ENCODE data around the gene ABCC1.
"Not testable (repeated sequence)": the region's sequence is repeated elsewhere in the genome, so short reads cannot be mapped to it uniquely, and the experiment has no call there.

ABCC1 gene

GRCh38 chr16:15933781-15934180 lies 15.6 kb upstream of the ABCC1 start:
- Histone ChIP-seq H2AK5ac (ENCODE audit: low read length) (no peak overlapping the region), H2AFZ (ENCODE audit: insufficient read depth, low read length, poor library complexity) (no peak overlapping the region), H3K79me2 (ENCODE audit: control insufficient read depth, insufficient read depth, low read length, poor library complexity) (no peaks in the 10 kb centered on the region), H3K36me3 (ENCODE audit: control insufficient read depth in 1 of 2, insufficient read depth in 2 of 2, low read length in 2 of 2) (no peaks in the 10 kb centered on the region), H3K27ac (ENCODE audit: low read depth, low read length) (no peak overlapping the region), H3K14ac (ENCODE audit: low read length) (no peak overlapping the region), H3K18ac (ENCODE audit: low read length) (no peak overlapping the region), H2BK12ac (ENCODE audit: low read length) (no peak overlapping the region), H3K27me3 (ENCODE audit: insufficient read depth, low read length) (no peaks in the 10 kb centered on the region), H3K9me3 (ENCODE audit: insufficient read depth, low read depth, low read length) (no peaks in the 10 kb centered on the region), H3K79me1 (ENCODE audit: low read length) (no peaks in the 10 kb centered on the region), H3K23ac (ENCODE audit: low read length) (no peak overlapping the region), H4K8ac (ENCODE audit: low read depth, low read length) (no peak overlapping the region), H3K4ac (ENCODE audit: low read depth, low read length) (no peak overlapping the region), H3K9ac (ENCODE audit: low read length) (no peak overlapping the region), H2BK5ac (ENCODE audit: low read depth, low read length, poor library complexity) (no peak overlapping the region), H4K91ac (ENCODE audit: low read depth, low read length) (no peak overlapping the region), H2BK120ac (ENCODE audit: insufficient read depth, low read length, poor library complexity) (no peak overlapping the region), H3K4me1 (ENCODE audit: control insufficient read depth in 1 of 2, insufficient read depth in 2 of 2, low read length in 2 of 2) (no peaks in the 10 kb centered on the region), H3K4me2 (ENCODE audit: low read length) (no peak overlapping the region), H4K12ac (ENCODE audit: low read depth, low read length) (no peak overlapping the region), H3K4me3 (ENCODE audit: low read depth, low read length) (no peak overlapping the region)
- no CpG with 5 or more reads among the region's 4 CpGs for WGBS (ENCODE audit: extremely low coverage, insufficient coverage, insufficient read length)
- peak; percentile 53 to 84 for DNase-seq

- Histone ChIP-seq H2BK12ac (ENCODE audit: low read length) (no peak overlapping the region), H3K9me3 (ENCODE audit: insufficient read depth, low read depth, low read length) (no peaks in the 10 kb centered on the region), H3K4me3 (ENCODE audit: low read depth, low read length) (no peak overlapping the region), H3K79me1 (ENCODE audit: low read length) (no peaks in the 10 kb centered on the region), H3K9ac (ENCODE audit: low read length) (no peak overlapping the region), H3K36me3 (ENCODE audit: control insufficient read depth in 1 of 2, insufficient read depth in 2 of 2, low read length in 2 of 2) (no peaks in the 10 kb centered on the region), H4K91ac (ENCODE audit: low read depth, low read length) (no peak overlapping the region), H4K8ac (ENCODE audit: low read depth, low read length) (no peak overlapping the region), H3K27ac (ENCODE audit: low read depth, low read length) (no peak overlapping the region), H3K27me3 (ENCODE audit: insufficient read depth, low read length) (no peaks in the 10 kb centered on the region), H2AFZ (ENCODE audit: insufficient read depth, low read length, poor library complexity) (no peak overlapping the region), H4K12ac (ENCODE audit: low read depth, low read length) (no peak overlapping the region), H3K4ac (ENCODE audit: low read depth, low read length) (no peak overlapping the region), H3K14ac (ENCODE audit: low read length) (no peak overlapping the region), H3K79me2 (ENCODE audit: control insufficient read depth, insufficient read depth, low read length, poor library complexity) (no peaks in the 10 kb centered on the region), H3K4me1 (ENCODE audit: control insufficient read depth in 1 of 2, insufficient read depth in 2 of 2, low read length in 2 of 2) (no peaks in the 10 kb centered on the region), H2BK5ac (ENCODE audit: low read depth, low read length, poor library complexity) (no peak overlapping the region), H3K18ac (ENCODE audit: low read length) (no peak overlapping the region), H2BK120ac (ENCODE audit: insufficient read depth, low read length, poor library complexity) (no peak overlapping the region), H3K4me2 (ENCODE audit: low read length) (no peak overlapping the region), H2AK5ac (ENCODE audit: low read length) (no peak overlapping the region), H3K23ac (ENCODE audit: low read length) (no peak overlapping the region)
- DNase-seq = no peak
These were observed 14.4 kb upstream of the ABCC1 start for GRCh38 chr16:15934991-15935390.

GRCh38 chr16:15936809-15937208 lies 12.6 kb upstream of the ABCC1 start:
- not testable (repeated sequence) for H2AK5ac ChIP-seq (ENCODE audit: low read length); H3K9ac ChIP-seq (ENCODE audit: low read length); H3K79me2 ChIP-seq (ENCODE audit: control insufficient read depth, insufficient read depth, low read length, poor library complexity); H3K36me3 ChIP-seq (ENCODE audit: control insufficient read depth in 1 of 2, insufficient read depth in 2 of 2, low read length in 2 of 2); H2AFZ ChIP-seq (ENCODE audit: insufficient read depth, low read length, poor library complexity); H4K12ac ChIP-seq (ENCODE audit: low read depth, low read length); H3K27me3 ChIP-seq (ENCODE audit: insufficient read depth, low read length); H3K18ac ChIP-seq (ENCODE audit: low read length); H3K14ac ChIP-seq (ENCODE audit: low read length); H3K27ac ChIP-seq (ENCODE audit: low read depth, low read length); H3K79me1 ChIP-seq (ENCODE audit: low read length); H2BK12ac ChIP-seq (ENCODE audit: low read length); H3K4ac ChIP-seq (ENCODE audit: low read depth, low read length); H4K8ac ChIP-seq (ENCODE audit: low read depth, low read length); H4K91ac ChIP-seq (ENCODE audit: low read depth, low read length); H3K4me3 ChIP-seq (ENCODE audit: low read depth, low read length); H3K23ac ChIP-seq (ENCODE audit: low read length); H2BK120ac ChIP-seq (ENCODE audit: insufficient read depth, low read length, poor library complexity); H3K4me1 ChIP-seq (ENCODE audit: control insufficient read depth in 1 of 2, insufficient read depth in 2 of 2, low read length in 2 of 2); DNase-seq; H3K9me3 ChIP-seq (ENCODE audit: insufficient read depth, low read depth, low read length); H2BK5ac ChIP-seq (ENCODE audit: low read depth, low read length, poor library complexity); H3K4me2 ChIP-seq (ENCODE audit: low read length)
- WGBS (ENCODE audit: extremely low coverage, insufficient coverage, insufficient read length) = no CpG with 5 or more reads among the region's 6 CpGs

GRCh38 chr16:15942931-15943690 lies 6.3 kb upstream of the ABCC1 start:
- H4K91ac ChIP-seq (ENCODE audit: low read depth, low read length) = no peak overlapping the region
- H3K4me1 ChIP-seq (ENCODE audit: control insufficient read depth in 1 of 2, insufficient read depth in 2 of 2, low read length in 2 of 2) = no peaks in the 10 kb centered on the region
- no peak overlapping the region for H2AK5ac ChIP-seq (ENCODE audit: low read length)
- no peak overlapping the region for H3K4ac ChIP-seq (ENCODE audit: low read depth, low read length)
- no peak overlapping the region for H2AFZ ChIP-seq (ENCODE audit: insufficient read depth, low read length, poor library complexity)
- H3K4me3 ChIP-seq (ENCODE audit: low read depth, low read length) = no peak overlapping the region
- H3K79me2 ChIP-seq (ENCODE audit: control insufficient read depth, insufficient read depth, low read length, poor library complexity) = no peaks in the 10 kb centered on the region
- no peak overlapping the region for H3K9ac ChIP-seq (ENCODE audit: low read length)
- no CpG with 5 or more reads among the region's 6 CpGs for WGBS (ENCODE audit: extremely low coverage, insufficient coverage, insufficient read length)
- H3K36me3 ChIP-seq (ENCODE audit: control insufficient read depth in 1 of 2, insufficient read depth in 2 of 2, low read length in 2 of 2) = no peaks in the 10 kb centered on the region
- no peak overlapping the region for H2BK120ac ChIP-seq (ENCODE audit: insufficient read depth, low read length, poor library complexity)
- H3K4me2 ChIP-seq (ENCODE audit: low read length) = no peak overlapping the region
- no peak for DNase-seq
- no peak overlapping the region for H3K18ac ChIP-seq (ENCODE audit: low read length)
- no peak overlapping the region for H3K14ac ChIP-seq (ENCODE audit: low read length)
- no peaks in the 10 kb centered on the region for H3K9me3 ChIP-seq (ENCODE audit: insufficient read depth, low read depth, low read length)
- H3K27me3 ChIP-seq (ENCODE audit: insufficient read depth, low read length) = no peaks in the 10 kb centered on the region
- no peak overlapping the region for H2BK12ac ChIP-seq (ENCODE audit: low read length)
- no peaks in the 10 kb centered on the region for H3K79me1 ChIP-seq (ENCODE audit: low read length)
- no peak overlapping the region for H4K12ac ChIP-seq (ENCODE audit: low read depth, low read length)
- no peak overlapping the region for H4K8ac ChIP-seq (ENCODE audit: low read depth, low read length)
- no peak overlapping the region for H3K27ac ChIP-seq (ENCODE audit: low read depth, low read length)
- H3K23ac ChIP-seq (ENCODE audit: low read length) = no peak overlapping the region
- no peak overlapping the region for H2BK5ac ChIP-seq (ENCODE audit: low read depth, low read length, poor library complexity)

Measured in trophoblast cell (in vitro differentiated cells and primary cell).